H1 (cell line): Measurements from ENCODE around the gene HOXB3. TPM values are rescaled to one million over a fixed set of nuclear protein-coding genes. Genes with fewer than 3 reads are reported as not detected.
A peak's percentile ranks its signal among the peaks of the same experiment; 100 is the strongest.

Source experiments
- CTCF ChIA-PET: fragments of 300-600 bp; sonication (Branson Sonifier 250); formaldehyde crosslinking; loops from one replicate; lab custom pipeline; 2021; ENCODE audit not compliant: partially characterized antibody; lab: Charles Lee
- POLR2A ChIA-PET: fragments of 300-600 bp; sonication (Branson Sonifier 250); formaldehyde crosslinking; loops from one replicate; lab custom pipeline; 2021; ENCODE audit warnings: inconsistent platforms; ENCODE audit not compliant: partially characterized antibody; lab: Charles Lee
- DNase-seq, 2 experiments: peaks; one replicate each; pipeline versions ENCODE4 v3.0.0 to v3.0.0-alpha.2; 2010 to 2022; ENCODE audit warnings: low spot score in 2 of 2, low read depth in 1 of 2, mixed read lengths in 1 of 2
- FAIRE-seq: peaks from 2 replicates; lab custom pipeline; 2011; peaks lifted over from hg19 to GRCh38; lab: Jason Lieb, UNC
- H2AFZ ChIP-seq: 2 replicates; pipeline ENCODE4 v1.8.1; 2012; ENCODE audit warnings: low read length, inconsistent platforms
- H2AK5ac ChIP-seq: 2 replicates; pipeline ENCODE4 v1.6.1; 2013; ENCODE audit warnings: low read depth, low read length
- H2BK120ac ChIP-seq: replicated peaks from 2 replicates; pipeline ENCODE3; 2013; ENCODE audit warnings: low read depth, low read length, inconsistent platforms
- H2BK12ac ChIP-seq: 2 replicates; pipeline ENCODE4 v1.6.1; 2013; ENCODE audit warnings: low read depth, low read length
- H2BK15ac ChIP-seq: 2 replicates; pipeline ENCODE4 v1.6.1; 2013; ENCODE audit warnings: low read length
- H2BK20ac ChIP-seq: 2 replicates; pipeline ENCODE4 v1.6.1; 2013; ENCODE audit warnings: low read length
- H2BK5ac ChIP-seq: 2 replicates; pipeline ENCODE4 v1.6.1; 2013; ENCODE audit warnings: low read depth, low read length
- H3K14ac ChIP-seq: 2 replicates; pipeline ENCODE4 v1.6.1; 2013; ENCODE audit warnings: inconsistent platforms; ENCODE audit not compliant: insufficient read length
- H3K18ac ChIP-seq: 2 replicates; pipeline ENCODE4 v1.6.1; 2013; ENCODE audit warnings: low read length; ENCODE audit errors: extremely low read depth
- H3K23ac ChIP-seq: 2 replicates; pipeline ENCODE4 v1.6.1; 2013; ENCODE audit warnings: inconsistent platforms; ENCODE audit not compliant: insufficient read length
- H3K23me2 ChIP-seq: 2 replicates; pipeline ENCODE4 v1.6.1; 2013; ENCODE audit warnings: low read depth, low read length
- H3K27ac ChIP-seq: 2 replicates; pipeline ENCODE4 v1.6.1; 2011; ENCODE audit warnings: low read depth, low read length, inconsistent platforms
- H3K27me3 ChIP-seq, 4 experiments: replicated peaks in 1 of 4; 1 replicate in 1 of 4; 2 replicates in 3 of 4; pipeline versions ENCODE4 v1.6.1 to v1.8.1; 2011 to 2013; ENCODE audit warnings: low read length in 3 of 4, mild to moderate bottlenecking in 3 of 4, inconsistent platforms in 2 of 4, mixed read lengths in 2 of 4, moderate library complexity in 1 of 4; ENCODE audit not compliant: control insufficient read depth in 3 of 4, insufficient read depth in 3 of 4; ENCODE audit errors: extremely low read depth in 1 of 4
- H3K36me3 ChIP-seq, 4 experiments: 2 replicates each; pipeline versions ENCODE4 v1.6.1 to v1.8.1; 2011 to 2013; ENCODE audit warnings: mild to moderate bottlenecking in 4 of 4, low read length in 3 of 4, moderate library complexity in 2 of 4, control low read depth in 1 of 4, inconsistent platforms in 1 of 4; ENCODE audit not compliant: insufficient read depth in 4 of 4, control insufficient read depth in 2 of 4
- H3K4ac ChIP-seq: replicated peaks from 2 replicates; pipeline ENCODE3; 2013; ENCODE audit warnings: low read length, low read depth, mixed read lengths, inconsistent platforms; ENCODE audit not compliant: insufficient read length
- H3K4me1 ChIP-seq, 4 experiments: replicated peaks in 1 of 4; 1 replicate in 1 of 4; 2 replicates in 3 of 4; pipeline versions ENCODE4 v1.6.1 to v1.8.1; 2011 to 2013; ENCODE audit warnings: low read length in 3 of 4, inconsistent platforms in 2 of 4, mixed read lengths in 1 of 4; ENCODE audit not compliant: insufficient read depth in 4 of 4, control insufficient read depth in 3 of 4
- H3K4me2 ChIP-seq, 2 experiments: 2 replicates each; pipeline versions ENCODE4 v1.6.1 to v1.8.1; 2011 to 2013; ENCODE audit warnings: low read depth in 2 of 2, low read length in 2 of 2, control low read depth in 1 of 2, inconsistent platforms in 1 of 2, mild to moderate bottlenecking in 1 of 2; ENCODE audit not compliant: insufficient read depth in 1 of 2
- H3K4me3 ChIP-seq, 4 experiments: fragments of 200-600, 300-600 bp in 1 of 4; sonication (generic), shearing (Covaris generic), sonication (Bioruptor Twin) in 1 of 4; 2 replicates each; pipeline versions ENCODE4 v1.5.1 to v1.8.1; 2011 to 2016; ENCODE audit warnings: low read length in 4 of 4, low read depth in 3 of 4, control low read depth in 2 of 4, inconsistent platforms in 2 of 4, mild to moderate bottlenecking in 2 of 4, mixed read lengths in 1 of 4, moderate library complexity in 1 of 4; ENCODE audit not compliant: insufficient read depth in 2 of 4; ENCODE audit errors: extremely low read depth in 1 of 4
- H3K56ac ChIP-seq: replicated peaks from 2 replicates; pipeline ENCODE3; 2013; ENCODE audit warnings: low read depth, mild to moderate bottlenecking, mixed read lengths, low read length, inconsistent platforms; ENCODE audit not compliant: insufficient read length
- H3K79me1 ChIP-seq: 2 replicates; pipeline ENCODE4 v1.6.1; 2013; ENCODE audit warnings: low read depth, low read length, control low read depth
- H3K79me2 ChIP-seq, 2 experiments: 2 replicates each; pipeline versions ENCODE4 v1.6.1 to v1.8.1; 2012 to 2013; ENCODE audit warnings: low read length in 2 of 2, mild to moderate bottlenecking in 2 of 2, inconsistent platforms in 1 of 2; ENCODE audit not compliant: insufficient read depth in 2 of 2, control insufficient read depth in 1 of 2
- H3K9ac ChIP-seq, 4 experiments: replicated peaks in 1 of 4; 1 replicate in 1 of 4; 2 replicates in 3 of 4; pipeline versions ENCODE4 v1.6.1 to v1.8.1; 2011 to 2013; ENCODE audit warnings: low read depth in 3 of 4, low read length in 3 of 4, control low read depth in 2 of 4, mild to moderate bottlenecking in 2 of 4, moderate library complexity in 2 of 4, inconsistent platforms in 1 of 4; ENCODE audit errors: extremely low read depth in 1 of 4
- H3K9me3 ChIP-seq, 2 experiments: 2 replicates each; pipeline versions ENCODE4 v1.6.1 to v1.8.1; 2012 to 2013; ENCODE audit warnings: mild to moderate bottlenecking in 2 of 2, moderate library complexity in 2 of 2, control low read depth in 1 of 2, inconsistent platforms in 1 of 2, low read depth in 1 of 2, low read length in 1 of 2, mixed read lengths in 1 of 2; ENCODE audit not compliant: insufficient read depth in 2 of 2
- H4K20me1 ChIP-seq, 2 experiments: replicated peaks in 1 of 2; 2 replicates each; pipeline versions ENCODE3 to v1.8.1; 2011 to 2013; ENCODE audit warnings: inconsistent platforms in 2 of 2, low read length in 2 of 2, mild to moderate bottlenecking in 1 of 2; ENCODE audit not compliant: insufficient read depth in 2 of 2, control insufficient read depth in 1 of 2
- H4K5ac ChIP-seq: 2 replicates; pipeline ENCODE4 v1.6.1; 2013; ENCODE audit warnings: low read length, low read depth, mixed read lengths, inconsistent platforms; ENCODE audit not compliant: insufficient read length
- H4K8ac ChIP-seq: 2 replicates; pipeline ENCODE4 v1.8.0; 2013; ENCODE audit warnings: mild to moderate bottlenecking, moderate library complexity, low read length, inconsistent platforms; ENCODE audit not compliant: insufficient read depth; ENCODE audit errors: extremely low read depth
- H4K91ac ChIP-seq: replicated peaks from 2 replicates; pipeline ENCODE3; 2013; ENCODE audit warnings: low read length, mixed read lengths, inconsistent platforms; ENCODE audit not compliant: insufficient read length
- ATF2 ChIP-seq: IDR thresholded peaks from 2 replicates; pipeline ENCODE4 v1.6.1; 2012; ENCODE audit warnings: low read length, inconsistent platforms
- ATF3 ChIP-seq: IDR thresholded peaks from 2 replicates; pipeline ENCODE4 v1.6.1; 2011; ENCODE audit warnings: low read depth, mild to moderate bottlenecking, low read length; ENCODE audit not compliant: insufficient read depth
- BRCA1 ChIP-seq: IDR thresholded peaks from 2 replicates; pipeline ENCODE4 v1.6.1; 2012; ENCODE audit warnings: low read depth, low read length, improper control_type of control experiment
- CREB1 ChIP-seq: IDR thresholded peaks from 2 replicates; pipeline ENCODE4 v1.6.1; 2012; ENCODE audit warnings: inconsistent platforms
- FOSL1 ChIP-seq: IDR thresholded peaks from 2 replicates; pipeline ENCODE4 v1.6.1; 2011; ENCODE audit warnings: mild to moderate bottlenecking, low read depth, low read length, moderate library complexity; ENCODE audit not compliant: insufficient read depth
- GABPA ChIP-seq: IDR thresholded peaks from 2 replicates; pipeline ENCODE4 v1.6.1; 2011; ENCODE audit warnings: mild to moderate bottlenecking, low read length, moderate library complexity, borderline replicate concordance; ENCODE audit not compliant: insufficient read depth
- HDAC2 ChIP-seq, 2 experiments: fragments of 300-600 bp in 1 of 2; sonication (generic) in 1 of 2; IDR thresholded peaks; 2 replicates each; pipeline ENCODE4 v1.6.1; 2011 to 2012; ENCODE audit warnings: low read depth in 2 of 2, low read length in 2 of 2, mild to moderate bottlenecking in 2 of 2, moderate library complexity in 2 of 2, borderline replicate concordance in 1 of 2, inconsistent platforms in 1 of 2
- RXRA ChIP-seq: IDR thresholded peaks from 2 replicates; pipeline ENCODE4 v1.6.1; 2011; ENCODE audit warnings: low read depth, mild to moderate bottlenecking, low read length, moderate library complexity; ENCODE audit not compliant: insufficient read depth
- SP1 ChIP-seq: IDR thresholded peaks from 2 replicates; pipeline ENCODE4 v1.6.1; 2011; ENCODE audit warnings: low read depth, low read length
- TAF1 ChIP-seq: IDR thresholded peaks from 2 replicates; pipeline ENCODE4 v1.6.1; 2011; ENCODE audit warnings: mild to moderate bottlenecking, low read depth, low read length
- TBP ChIP-seq: IDR thresholded peaks from 2 replicates; pipeline ENCODE4 v1.6.1; 2011; ENCODE audit warnings: low read depth, low read length, improper control_type of control experiment
- ZNF274 ChIP-seq: IDR thresholded peaks from 2 replicates; pipeline ENCODE4 v1.7.0; 2012; ENCODE audit warnings: low read length, borderline replicate concordance; ENCODE audit errors: extremely low read depth
- WGBS, 2 experiments: shearing (Covaris generic) in 1 of 2; methylation state at CpG; one replicate each; pipeline versions ENCODE4 v1.1.6 to v1.1.7; 2013 to 2015; ENCODE audit warnings: low lambda C conversion rate in 2 of 2, mixed read lengths in 2 of 2, inconsistent platforms in 1 of 2, low coverage in 1 of 2, missing lambda C conversion rate in 1 of 2; ENCODE audit not compliant: insufficient replicate concordance in 2 of 2, insufficient coverage in 1 of 2, insufficient read length in 1 of 2; ENCODE audit errors: extremely low coverage in 1 of 2, missing lambda C conversion rate in 1 of 2; 5-methylcytosine and 5-hydroxymethylcytosine counted together
- polyA plus RNA-seq, 7 experiments: library from polyadenylated mRNA; depleted of rRNA in 3 of 7; stranded (reverse) in 5 of 7; unstranded in 2 of 7; fragments of >200 nt in 5 of 7; fragments of 200-250 nt in 2 of 7; gene quantifications; 1 replicate in 5 of 7; 2 replicates in 1 of 7; 4 replicates in 1 of 7; pipeline versions ENCODE4 v1.2.1 to v1.2.3, GENCODE V29; 2011 to 2013; ENCODE audit warnings: missing spikeins in 2 of 7, mixed read lengths in 2 of 7
- total RNA-seq: library from RNA; stranded (reverse); fragmentation: NEBNext Ultra II Directional; extraction: Animal tissue kit (Norgen Biotek cat#: 25700); gene quantifications from 2 replicates; pipeline ENCODE4 v1.2.1, GENCODE V29; 2021

The HOXB3 gene
- total and polyA plus RNA-seq, 2 of the 8 experiments (the other 6 are each of a cell fraction or from before 2014, with no cell fraction given), result not detected

DNA sequence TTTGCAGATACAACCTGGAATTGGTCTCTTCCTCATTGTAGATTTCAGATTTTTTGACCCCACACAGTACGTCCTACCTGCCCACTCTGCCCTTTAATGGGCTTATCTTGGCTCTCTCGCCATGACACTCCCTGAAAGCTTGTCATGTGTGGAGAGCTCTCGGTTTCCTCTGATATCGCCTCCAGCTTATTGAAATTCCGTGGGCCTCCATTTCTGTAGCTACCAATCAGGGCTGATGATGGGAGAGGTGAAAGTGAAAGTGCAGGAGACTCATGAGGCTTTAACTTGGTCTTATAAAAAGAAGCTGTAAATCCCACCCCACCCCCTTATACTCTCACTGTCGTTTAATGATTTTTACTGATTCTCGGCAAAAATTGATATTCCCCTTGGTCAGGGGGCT is 76.9 kb downstream of the HOXB3 start:
- no peaks in the 10 kb centered on the region; the same call in 1 of the 2 replicates for H3K23me2 ChIP-seq
- no peak overlapping the region for H3K56ac ChIP-seq
- CTCF ChIA-PET, result interaction anchor here (0.6 to 2.2 kb wide), 9 partner anchors 7 to 177 kb away, joined by 3 to 8 read pairs (median 5); no protein-coding TSS in a partner anchor
- H2BK12ac ChIP-seq, result no peak overlapping the region
- H2BK5ac ChIP-seq, result no peak overlapping the region
- no peak overlapping the region for H3K4me2 ChIP-seq
- H2BK120ac ChIP-seq, result no peak overlapping the region
- WGBS, 2 experiments, result 80% methylated on average over 7 of the region's 7 CpGs; no CpG with 5 or more reads in 1 of the 2 experiments
- POLR2A ChIA-PET, result no interaction called here
- DNase-seq (no peak), FAIRE-seq (no peak)
- no peak overlapping the region for H2AFZ ChIP-seq
- H3K27ac ChIP-seq, result no peak overlapping the region
- H3K27me3 ChIP-seq, result peaks cover 0 to 10% (median 4%) of the 10 kb centered on the region in 4 experiments; a peak in 4 of 7 replicates
- no peak overlapping the region for H3K4ac ChIP-seq
- H3K4me1 ChIP-seq, result peaks cover 0 to 3% (median 1%) of the 10 kb centered on the region in 4 experiments; a peak in 5 of 7 replicates
- H3K9me3 ChIP-seq, result no peaks in the 10 kb centered on the region
- no peak overlapping the region for H3K4me3 ChIP-seq
- H3K9ac ChIP-seq, result no peak overlapping the region
- H3K14ac ChIP-seq, result no peak overlapping the region
- no peaks in the 10 kb centered on the region for H3K79me2 ChIP-seq
- no peak overlapping the region for H2BK20ac ChIP-seq
- H3K23ac ChIP-seq, result no peak overlapping the region
- no peak overlapping the region for H4K8ac ChIP-seq
- no peak overlapping the region for H3K18ac ChIP-seq
- no peaks in the 10 kb centered on the region for H4K20me1 ChIP-seq
- H2BK15ac ChIP-seq, result 0 out of 2 replicates have a peak overlapping the region, but pooled peaks have one; percentile 8
- no peak overlapping the region for H4K91ac ChIP-seq
- H3K79me1 ChIP-seq, result no peaks in the 10 kb centered on the region
- H3K36me3 ChIP-seq, result no peaks in the 10 kb centered on the region
- H4K5ac ChIP-seq, result no peak overlapping the region
- no peak overlapping the region for H2AK5ac ChIP-seq
- no peak for TF ChIP-seq TAF1
- no peak for TF ChIP-seq ZNF274
- TF ChIP-seq SP1, result no peak
- no peak for TF ChIP-seq GABPA
- TF ChIP-seq FOSL1, result no peak
- TF ChIP-seq TBP, result no peak
- TF ChIP-seq HDAC2 (IDR thresholded peaks at IDR 0.05; ENCODE audit: borderline replicate concordance in 1 of 2, low read depth in 2 of 2, low read length in 2 of 2), result no peak
- TF ChIP-seq RXRA, result no peak
- TF ChIP-seq BRCA1, result no peak
- no peak for TF ChIP-seq ATF2
- no peak for TF ChIP-seq ATF3
- TF ChIP-seq CREB1, result no peak
